ENCODE measurements around the gene OR6T1.

The OR6T1 gene

GRCh38 chr11:123901867-123902266 is 41.8 kb downstream of the OR6T1 start, which contains the start of gene OR8D4:
Gene OR8D4, plus strand, starts transcription at chr11:123902167. Its CDS starts 4,265 bp downstream, at chr11:123906432.
- TF ChIP-seq ZNF274 (IDR thresholded peaks at IDR 0.05; ENCODE audit: low read depth, low read length), result no peak

GRCh38 chr11:123899792-123900191 is 43.8 kb downstream of the OR6T1 start:
- TF ChIP-seq ZNF274 (IDR thresholded peaks at IDR 0.05; ENCODE audit: low read depth, low read length), result no peak
- H3K4me3 ChIP-seq (ENCODE audit: low read length), result no peak overlapping the region

More at GRCh38 chr11:123901867-123902266, 41.8 kb downstream of the OR6T1 start, which contains the start of gene OR8D4:
- H3K4me3 ChIP-seq (ENCODE audit: low read length), result no peak within 1 kb of the TSS

All from GM08714 (cell line).